Activated CD4-positive, CD25-positive, alpha-beta regulatory T cell treated with anti-CD3 and anti-CD28 coated beads, Interleukin-2, amount 50 U/mL, for 24 hours (primary cell): ENCODE results near the gene PAWR.
"Not testable (repeated sequence)": the region's sequence is repeated elsewhere in the genome, so short reads cannot be mapped to it uniquely, and the experiment has no call there.

Experiments
- ATAC-seq, 2 donors: fragments of 150-1000 bp; cut with Tn5 transposase; one replicate each; pipeline ENCODE4 v1.10.0; 2021; ENCODE audit warnings: mild to moderate bottlenecking in 1 of 2, moderate library complexity in 1 of 2

The PAWR gene

DNA sequence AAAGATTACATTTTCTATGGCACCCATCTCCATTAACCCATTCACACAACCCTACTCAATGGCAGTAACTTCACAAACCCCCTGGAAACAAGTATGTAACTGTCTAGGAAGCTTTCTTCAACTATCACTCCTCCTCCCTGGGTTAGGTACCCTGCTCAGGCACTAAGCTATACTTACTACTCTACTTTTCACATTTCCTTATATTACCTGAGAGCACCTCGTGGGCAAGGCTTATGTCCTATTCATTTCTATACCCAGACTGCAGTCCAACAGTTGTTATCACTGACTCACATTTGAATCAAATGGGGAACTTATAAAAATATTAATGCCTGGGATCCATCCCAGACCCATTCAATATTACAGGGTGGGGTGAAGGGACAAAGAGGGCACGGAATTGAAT lies 4.6 kb downstream of the PAWR start:
- no peak for ATAC-seq

DNA sequence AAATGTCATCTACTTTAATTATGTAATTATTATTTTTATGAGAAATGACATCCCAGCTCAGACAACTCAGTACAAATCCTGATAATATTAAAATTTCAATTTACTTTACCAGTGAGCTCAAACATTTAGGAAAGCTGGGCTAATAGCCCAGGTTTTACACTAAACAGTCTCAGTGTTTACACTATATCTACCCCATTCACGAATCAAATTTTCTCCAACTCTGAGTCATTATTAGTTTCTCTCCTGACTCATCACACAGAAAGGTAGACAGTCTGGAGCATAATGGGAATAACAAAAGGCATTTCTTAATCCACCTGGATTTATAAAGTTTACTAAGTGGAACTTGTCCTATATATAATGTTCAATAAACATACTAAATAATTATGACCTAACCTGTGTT lies 5.7 kb downstream of the PAWR start:
- no peak for ATAC-seq

DNA sequence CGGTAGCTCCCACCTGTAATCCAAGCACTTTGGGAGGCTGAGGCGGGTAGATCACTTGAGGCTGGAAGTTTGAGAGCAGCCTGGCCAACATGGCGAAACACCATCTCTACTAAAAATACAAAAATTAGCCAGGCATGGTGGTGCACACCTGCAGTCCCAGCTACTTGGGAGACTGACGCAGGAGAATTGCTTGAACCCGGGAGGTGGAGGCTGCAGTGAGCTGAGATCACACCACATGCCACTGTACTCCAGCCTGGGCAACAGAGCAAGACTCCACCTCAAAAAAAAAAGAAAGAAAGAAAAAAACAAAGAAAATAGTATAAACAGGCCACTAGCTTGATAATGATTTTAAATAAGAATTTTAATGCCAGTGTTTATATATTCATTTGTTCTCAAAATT lies 6.4 kb downstream of the PAWR start:
- ATAC-seq = not testable (repeated sequence)

DNA sequence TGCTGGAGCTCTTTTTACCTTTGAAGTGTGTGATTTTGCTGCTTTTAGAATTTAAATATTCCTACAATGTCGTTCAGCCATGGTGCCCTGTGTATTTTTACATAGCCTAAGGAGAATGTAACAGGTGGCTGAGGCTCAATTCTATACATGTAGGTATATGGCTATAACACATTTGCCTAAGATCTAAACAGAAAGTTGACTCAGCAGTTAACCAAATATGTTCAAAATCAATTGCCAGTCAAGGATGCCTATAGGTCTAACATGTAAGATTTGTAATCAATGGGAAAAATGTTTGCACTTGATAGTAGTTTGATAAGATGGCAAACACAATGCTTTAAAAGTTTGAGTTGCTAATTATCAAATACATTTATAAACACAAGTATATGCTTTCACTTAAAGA lies 8.2 kb downstream of the PAWR start:
- no peak for ATAC-seq

DNA sequence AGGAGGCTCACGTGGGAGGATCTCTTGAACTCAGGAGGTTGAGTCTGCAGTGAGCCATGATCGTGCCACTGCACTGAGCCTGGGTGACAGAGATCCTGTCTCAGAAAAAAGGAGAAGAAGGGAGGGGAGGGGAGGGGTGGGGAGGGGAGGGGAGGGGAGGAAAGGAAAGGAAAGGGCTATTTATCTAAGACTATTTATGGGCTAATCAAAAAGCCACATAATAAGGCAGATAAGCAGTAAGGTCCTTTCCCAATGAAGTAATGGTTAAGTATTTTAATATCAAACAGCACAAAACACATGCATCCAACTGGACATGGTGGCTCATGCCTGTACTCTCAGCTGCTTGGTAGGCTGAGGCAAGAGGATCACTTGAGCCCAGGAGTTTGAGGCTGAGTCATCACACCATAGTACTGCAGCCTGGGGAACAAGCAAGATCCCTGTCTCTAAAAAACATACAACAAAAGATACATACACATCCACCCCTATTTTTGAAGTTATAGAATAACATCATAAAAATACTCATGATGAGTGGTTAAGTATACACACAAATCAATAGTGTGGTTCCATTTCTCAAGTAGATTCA lies 9.7 kb downstream of the PAWR start:
- no peak for ATAC-seq

DNA sequence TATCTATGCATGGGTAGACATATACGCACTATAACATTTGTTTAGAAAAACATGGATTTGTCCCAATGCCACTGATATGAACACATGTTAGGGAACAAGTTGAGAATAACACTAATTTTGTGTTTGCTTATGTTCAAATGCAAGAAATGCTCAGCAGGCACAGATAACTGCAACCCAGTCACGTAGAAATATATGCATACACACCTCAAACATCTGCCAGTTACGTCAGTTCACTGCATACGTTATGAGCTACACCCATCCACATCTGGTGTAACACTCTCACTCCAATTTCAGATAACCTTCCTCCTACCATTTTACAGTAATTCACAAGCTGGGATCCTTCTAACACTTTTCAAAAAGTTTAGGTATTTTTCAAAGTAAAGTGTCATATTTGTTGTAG lies 10.7 kb downstream of the PAWR start:
- ATAC-seq = no peak

DNA sequence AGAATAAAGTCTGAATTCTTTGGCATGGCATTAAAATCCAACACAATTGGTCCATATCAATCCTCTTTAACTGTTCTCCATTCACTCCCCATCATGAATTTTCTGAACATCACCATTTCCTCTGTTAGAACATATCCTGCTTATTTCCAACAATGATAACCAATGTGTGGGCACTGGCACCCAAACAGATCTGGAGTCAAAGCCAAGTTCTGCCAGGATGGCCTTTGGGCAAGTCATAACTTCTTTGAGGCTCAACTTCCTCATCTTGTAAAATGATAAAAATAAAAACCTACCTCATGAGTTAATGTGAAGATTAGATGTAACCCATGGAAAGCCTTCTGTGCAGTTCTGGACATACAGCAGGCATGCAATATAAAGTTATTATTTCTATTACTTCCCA lies 12.5 kb downstream of the PAWR start:
- ATAC-seq = no peak

DNA sequence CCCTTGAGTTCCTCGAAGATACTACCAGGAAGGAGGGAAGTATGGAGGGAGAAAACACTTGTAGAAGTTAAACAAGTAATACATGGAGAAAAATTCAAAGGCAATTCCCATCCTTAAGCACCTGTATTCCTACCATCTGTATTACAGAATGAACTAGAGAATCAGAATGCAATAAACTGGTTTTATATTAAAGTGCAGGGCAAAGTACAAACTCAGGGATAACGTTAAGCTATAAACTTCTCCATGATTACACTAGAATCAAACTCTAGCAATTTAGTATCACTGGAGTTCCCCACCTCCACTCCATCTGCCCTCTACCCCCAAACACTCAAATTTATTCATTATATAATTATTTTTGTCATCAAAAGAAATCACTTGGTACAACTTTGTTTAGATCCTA lies 13.1 kb downstream of the PAWR start:
- no peak for ATAC-seq

DNA sequence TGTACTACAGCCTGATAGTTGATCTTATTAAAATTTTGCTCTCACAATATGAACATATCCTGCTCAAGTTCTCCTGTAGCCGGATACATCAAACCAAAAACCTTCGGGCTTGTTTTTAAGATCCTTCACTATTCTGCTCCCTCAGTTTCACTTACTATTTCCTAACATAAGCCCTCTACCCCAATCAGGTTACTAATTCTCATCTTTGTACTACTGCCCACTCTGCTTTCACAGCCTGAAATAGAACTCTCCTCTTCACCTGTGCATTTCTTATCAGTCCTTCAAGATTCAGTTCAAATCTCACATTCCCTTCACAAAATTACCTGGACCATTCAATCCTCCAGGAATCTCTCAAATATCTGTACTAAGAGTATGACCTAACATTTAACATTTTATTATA lies 14.2 kb downstream of the PAWR start:
- no peak for ATAC-seq

DNA sequence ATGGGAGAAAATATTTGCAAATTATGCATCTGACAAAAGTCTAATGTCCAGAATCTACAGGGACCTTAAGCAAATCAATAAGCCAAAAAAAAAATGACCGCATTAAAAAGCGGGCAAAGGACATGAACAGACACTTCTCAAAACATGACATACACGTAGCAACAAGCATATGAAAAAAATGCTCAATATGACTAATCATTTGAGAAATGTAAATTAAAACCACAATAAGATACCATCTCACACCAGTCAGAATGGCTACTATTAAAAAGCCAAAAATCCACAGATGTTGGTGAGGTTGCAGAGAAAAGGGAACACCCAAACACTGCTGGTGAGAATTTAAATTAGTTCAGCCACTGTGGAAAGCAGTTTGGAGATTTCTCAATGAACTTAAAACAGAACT lies 16.1 kb downstream of the PAWR start:
- ATAC-seq = no peak

DNA sequence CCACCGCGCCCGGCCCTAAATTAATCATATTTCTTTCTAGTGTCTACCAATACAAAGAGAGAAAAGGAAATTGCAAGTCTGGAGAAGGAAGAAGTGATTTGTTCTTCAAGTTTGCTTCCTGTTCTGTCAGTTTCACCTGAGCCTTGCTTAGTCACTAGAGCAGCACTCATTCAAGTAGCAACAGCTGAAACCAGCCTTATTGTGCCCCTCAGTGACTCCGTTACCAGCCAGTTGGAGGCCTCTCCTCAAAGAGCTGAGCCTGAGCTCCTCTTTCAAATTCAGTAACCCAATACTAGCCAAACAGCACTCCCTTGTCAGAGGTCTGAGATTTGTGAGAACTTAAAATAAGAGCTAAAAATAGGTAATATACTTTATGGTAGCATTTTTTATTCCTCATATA lies 17.4 kb downstream of the PAWR start:
- ATAC-seq = peak in 1 of 2 donors; percentile 53

DNA sequence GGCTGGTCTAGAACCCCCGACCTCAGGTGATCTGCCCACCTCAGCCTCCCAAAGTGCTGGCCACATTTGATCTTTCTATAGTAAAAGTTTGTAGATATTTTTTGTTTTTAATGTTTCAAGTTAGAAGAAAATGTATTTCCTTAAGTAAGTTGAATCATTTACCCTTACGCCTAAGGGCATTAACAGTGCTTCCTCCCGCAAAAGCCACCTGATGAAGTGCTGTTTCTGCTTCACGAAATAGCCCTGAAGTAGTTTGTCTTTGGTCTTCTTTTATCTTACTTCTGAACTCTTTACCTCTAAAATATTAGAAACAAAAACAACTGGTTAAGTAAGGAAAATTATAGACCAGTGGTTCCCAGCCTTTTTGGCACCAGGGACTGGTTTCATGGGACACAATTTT lies 22.7 kb downstream of the PAWR start:
- ATAC-seq = no peak

DNA sequence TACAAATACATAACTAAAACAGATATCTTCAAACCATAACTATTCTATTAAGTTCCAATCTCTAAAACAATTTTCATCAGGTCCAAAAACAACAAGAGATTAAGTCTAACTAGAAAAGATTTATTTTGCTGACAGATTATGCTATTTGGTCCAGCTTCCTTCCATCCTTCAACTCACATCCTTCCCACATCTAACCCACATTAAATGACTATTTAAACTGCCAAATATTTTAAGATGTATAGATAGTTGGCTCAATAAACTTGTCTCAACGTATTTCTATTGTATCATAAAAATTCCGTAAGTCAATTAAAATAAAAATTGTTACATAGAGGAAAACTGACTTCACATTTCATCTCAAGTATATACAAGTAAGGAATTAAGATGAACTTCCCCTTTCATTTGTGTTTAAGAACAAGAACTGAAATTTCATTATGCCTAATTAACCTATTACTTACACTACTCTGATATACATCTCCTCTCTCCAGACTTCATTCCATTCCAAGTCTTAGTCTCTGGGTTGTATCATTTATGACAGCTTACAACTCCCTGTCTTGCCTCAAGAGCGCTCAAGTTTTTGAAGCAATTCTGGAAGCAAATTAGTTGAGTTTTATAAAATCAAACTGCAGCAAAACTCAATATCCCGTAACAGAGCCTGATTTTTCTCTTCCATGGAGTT lies 25.4 kb downstream of the PAWR start:
- no peak for ATAC-seq

DNA sequence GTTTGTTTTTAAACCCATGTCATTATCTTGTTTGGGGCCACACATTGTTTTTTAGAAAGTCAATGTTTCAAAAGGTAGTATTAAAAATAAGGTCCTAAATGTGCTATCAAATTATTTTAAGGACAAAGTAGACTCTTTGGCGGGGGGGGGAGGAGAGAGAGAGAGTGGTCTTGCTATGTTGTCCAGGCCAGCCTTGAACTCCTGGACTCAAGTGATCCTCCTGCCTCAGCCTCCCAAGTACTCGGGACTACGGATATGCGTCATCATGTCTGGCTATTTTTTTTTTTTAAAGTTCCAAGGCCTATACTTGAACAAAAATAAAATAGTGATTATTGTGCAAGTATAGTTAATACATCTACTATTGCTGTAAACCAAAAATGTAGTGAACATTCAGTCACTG lies 26.2 kb downstream of the PAWR start:
- no peak for ATAC-seq

DNA sequence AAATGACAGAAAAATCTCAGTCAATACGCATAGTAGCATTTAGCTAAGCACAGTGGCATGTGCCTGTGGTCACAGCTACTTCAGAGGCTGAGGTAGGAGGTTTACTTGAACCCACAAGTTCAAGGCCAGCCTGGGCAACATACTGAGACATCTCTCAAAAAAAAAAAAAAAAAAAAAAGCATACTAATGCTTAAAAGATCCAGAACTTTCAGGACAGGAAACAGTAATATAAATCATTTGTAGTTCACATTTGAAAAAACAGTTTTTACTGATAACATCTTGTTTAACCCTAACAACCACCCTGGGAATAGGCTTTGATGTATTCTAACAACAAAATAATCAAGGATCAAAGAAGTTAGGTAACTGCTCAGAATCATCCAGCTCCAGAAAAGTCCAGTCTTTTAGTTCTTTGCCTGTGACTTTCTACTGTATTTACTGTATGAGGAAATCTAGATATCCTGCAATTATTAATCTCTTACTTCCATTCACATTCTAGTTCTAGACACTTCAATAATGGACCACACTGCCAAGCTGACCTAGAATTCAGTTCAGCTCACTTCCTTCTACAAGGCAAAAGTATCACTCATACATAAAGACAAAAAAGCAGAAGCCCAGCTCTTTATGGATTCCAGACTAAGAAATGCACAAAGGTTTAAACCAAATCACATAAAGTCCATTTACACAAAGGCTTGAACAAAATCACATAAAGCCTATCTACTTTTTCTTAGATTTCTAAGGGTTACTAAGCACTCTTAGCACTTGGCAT lies 28.5 kb downstream of the PAWR start:
- no peak for ATAC-seq

DNA sequence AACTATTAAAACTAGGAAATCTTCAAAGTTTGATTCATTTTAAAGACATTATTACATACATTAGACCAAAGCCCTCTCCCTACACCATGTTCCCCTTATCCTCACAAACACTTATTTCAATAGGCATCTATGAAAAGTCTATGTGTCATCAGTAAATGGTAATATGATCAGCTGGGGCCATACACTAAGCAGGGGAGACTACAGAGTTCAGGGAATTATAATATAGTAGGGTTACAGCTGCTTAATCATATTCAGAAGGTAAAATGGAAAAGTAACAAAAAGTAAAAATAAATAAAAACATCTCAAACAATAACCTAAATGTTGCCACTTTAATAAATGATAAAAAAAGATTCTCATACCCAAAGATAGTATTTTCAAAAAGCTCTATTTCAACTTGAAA lies 29.1 kb downstream of the PAWR start:
- no peak for ATAC-seq

DNA sequence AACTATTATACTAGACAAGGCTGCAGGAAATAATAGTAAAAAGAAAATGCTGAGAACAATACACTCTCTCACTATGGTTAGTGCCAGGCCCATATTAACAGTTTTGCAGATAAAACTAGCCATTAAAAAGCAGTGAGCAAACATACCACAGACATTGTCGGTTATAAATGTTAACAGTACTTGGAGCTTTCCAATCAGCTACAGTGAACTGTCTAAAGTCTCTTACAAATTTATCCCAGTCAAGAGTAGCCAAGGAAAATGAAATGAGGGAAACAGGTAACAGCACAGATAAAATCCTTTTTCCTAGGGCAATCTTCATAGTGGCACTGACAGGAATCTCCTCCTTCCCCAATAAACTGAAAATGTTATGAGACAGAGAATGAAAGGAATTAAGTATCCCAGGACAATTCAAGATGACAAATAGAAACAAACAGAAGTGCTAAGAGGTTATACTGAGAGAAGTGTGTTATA lies 30.8 kb downstream of the PAWR start:
- ATAC-seq = no peak

DNA sequence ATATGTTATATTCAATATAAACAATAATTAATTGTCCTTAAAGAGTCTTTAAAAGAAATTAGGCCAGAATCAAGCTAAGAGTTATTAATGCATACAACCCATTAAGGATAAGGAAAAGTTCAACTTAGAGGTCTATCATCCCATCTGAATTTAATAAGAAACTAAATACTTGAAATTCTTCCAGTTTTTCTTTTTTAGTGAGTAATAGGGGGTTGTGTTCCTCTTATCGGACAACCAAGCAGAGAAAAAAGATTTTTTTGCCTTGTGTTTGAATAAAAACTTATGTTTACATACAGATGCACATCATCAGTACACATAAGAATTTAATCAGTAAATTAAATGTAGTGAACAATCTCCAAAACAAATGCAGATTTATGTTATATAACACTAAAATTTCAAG lies 32.5 kb downstream of the PAWR start:
- ATAC-seq = no peak

DNA sequence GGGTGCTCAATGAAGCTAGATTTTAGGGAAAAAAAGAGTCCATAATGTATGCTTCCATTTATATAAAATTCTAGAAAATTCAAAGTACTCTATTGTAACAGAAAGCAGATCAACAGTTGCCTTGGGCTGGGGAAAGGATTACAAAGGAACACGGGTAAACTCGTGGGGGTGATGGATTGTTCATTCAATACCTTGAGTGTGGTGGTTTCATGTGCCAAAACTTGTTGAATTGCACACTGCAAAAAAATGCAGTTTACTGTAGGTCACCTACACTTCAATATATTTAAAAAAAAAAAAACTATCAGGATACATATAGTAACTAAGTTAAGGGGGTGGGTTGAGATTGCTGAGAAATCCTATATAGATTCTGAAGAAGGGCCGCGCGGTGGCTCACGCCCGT lies 33.6 kb downstream of the PAWR start:
- ATAC-seq = no peak

DNA sequence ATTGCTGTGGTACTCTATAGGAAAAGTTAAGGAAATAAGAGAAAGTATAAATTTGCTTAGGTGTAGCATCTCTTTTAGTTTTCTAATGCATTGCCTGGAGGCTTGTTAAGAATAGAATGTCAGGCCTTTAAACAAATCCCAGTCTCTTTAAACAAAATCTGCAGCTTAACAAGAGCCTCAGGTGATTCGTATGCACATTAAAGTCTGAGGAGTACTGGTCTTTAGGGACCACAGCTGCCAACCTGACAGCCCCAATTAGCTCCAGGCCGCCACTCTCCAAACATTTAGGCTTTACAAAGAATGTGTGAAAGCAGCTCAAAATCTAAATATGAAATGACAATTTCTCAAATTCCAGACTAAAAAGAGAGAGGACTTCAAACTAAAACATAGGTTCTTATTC lies 35.7 kb downstream of the PAWR start:
- no peak for ATAC-seq

DNA sequence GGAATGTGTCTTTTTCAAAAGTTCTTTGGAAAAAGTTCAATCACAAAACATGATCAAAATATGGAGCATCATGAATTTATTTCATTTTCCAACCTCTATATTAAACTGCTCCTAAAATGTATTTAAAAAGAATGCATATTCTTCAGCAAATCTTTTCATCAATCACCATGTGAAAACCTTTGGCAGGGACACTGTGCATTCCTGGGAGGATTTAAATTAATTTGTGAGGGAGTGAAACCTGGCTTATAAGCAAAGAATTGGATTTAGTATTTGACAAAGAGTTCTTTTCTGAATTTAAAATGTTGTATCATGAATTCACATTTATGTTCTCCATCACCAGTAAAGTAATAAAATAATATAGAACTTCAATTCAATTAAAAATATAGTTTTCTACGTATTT lies 38.2 kb downstream of the PAWR start:
- no peak for ATAC-seq

DNA sequence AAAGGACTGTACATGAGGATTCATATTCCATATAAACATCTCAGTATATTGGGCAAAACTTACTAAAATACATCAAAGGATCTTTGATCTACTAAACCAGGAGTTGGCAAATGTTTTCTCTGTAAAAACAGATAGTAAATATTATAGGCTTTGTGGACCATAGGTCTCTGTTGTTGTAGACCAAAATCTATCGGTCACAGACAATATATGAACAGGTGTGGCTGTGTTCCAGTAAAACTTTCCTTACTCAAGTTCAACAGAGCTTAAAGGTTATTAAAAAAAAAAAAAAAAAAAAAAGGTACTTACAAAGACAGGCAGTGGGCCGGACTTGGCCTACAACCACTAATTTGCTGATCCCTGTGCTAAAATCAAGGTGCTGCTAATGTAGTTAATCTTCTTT lies 40.3 kb downstream of the PAWR start:
- no peak for ATAC-seq

DNA sequence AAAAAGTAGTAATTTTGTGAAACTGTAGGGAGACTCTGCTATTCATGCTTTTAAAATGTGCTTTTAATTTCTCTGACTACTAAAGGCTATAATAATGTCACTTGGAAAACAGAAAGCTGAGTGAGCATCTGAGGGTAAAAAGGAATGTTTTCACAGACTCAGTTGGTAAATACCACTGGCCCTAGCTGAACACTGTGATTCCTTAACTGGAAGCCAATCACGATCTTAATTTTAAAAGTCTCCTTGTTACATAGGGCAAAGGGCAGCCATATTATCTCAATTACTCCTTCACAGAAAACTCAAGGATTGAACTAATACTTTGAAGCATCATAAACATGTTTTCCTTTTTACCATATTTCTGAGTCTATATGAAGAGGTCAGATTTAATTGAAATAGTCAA lies 41.9 kb downstream of the PAWR start:
- no peak for ATAC-seq

DNA sequence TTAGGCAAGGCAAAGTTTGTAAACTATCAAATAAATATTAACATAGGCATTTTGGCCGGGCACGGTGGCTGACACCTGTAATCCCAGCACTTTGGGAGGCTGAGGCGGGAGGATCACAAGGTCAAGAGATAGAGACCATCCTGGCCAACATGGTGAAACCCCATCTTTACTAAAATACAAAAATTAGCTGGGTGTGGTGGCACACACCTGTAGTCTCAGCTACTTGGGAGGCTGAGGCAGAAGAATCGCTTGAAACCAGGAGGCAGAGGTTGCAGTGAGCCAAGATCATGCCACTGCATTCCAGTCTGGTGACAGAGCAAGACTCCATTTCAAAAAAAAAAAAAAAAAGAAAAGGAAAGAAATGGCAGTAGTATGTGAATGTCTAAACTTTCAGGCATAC lies 43.9 kb downstream of the PAWR start:
- ATAC-seq = not testable (repeated sequence)
